ENCODE data around the gene KLHL6. TPM values are rescaled to one million over a fixed set of nuclear protein-coding genes. Genes with fewer than 3 reads are reported as not detected.

The KLHL6 gene
- total and polyA plus RNA-seq, 10 of the 15 experiments (the other 5 are each of a cell fraction or from before 2014, with no cell fraction given), result 4.0 to 91.8 (median 24.4) TPM

- Histone ChIP-seq H3K79me2 (ENCODE audit: control insufficient read depth, insufficient read depth, low read length) (no peaks in the 10 kb centered on the region), H3K27me3 (replicated peaks in 1 of 2; ENCODE audit: control insufficient read depth in 2 of 2, insufficient read depth in 2 of 2, low read length in 1 of 2) (no peaks in the 10 kb centered on the region), H3K4me2 (ENCODE audit: control insufficient read depth, insufficient read depth) (no peak overlapping the region), H3K36me3 (ENCODE audit: control insufficient read depth in 2 of 2, insufficient read depth in 2 of 2, low read length in 1 of 2) (no peaks in the 10 kb centered on the region), H3K27ac (ENCODE audit: control insufficient read depth, insufficient read depth) (no peak overlapping the region), H3K9me3 (replicated peaks; ENCODE audit: control insufficient read depth, insufficient read depth, low read length) (no peaks in the 10 kb centered on the region), H3K4me3 (no peak overlapping the region), H3K4me1 (ENCODE audit: control insufficient read depth, insufficient read depth, low read length) (no peaks in the 10 kb centered on the region), H3K9ac (ENCODE audit: control insufficient read depth, insufficient read depth, low read length) (no peak overlapping the region), H2AFZ (ENCODE audit: control insufficient read depth, low read depth, low read length) (no peak overlapping the region), H4K20me1 (ENCODE audit: control insufficient read depth, insufficient read depth) (no peaks in the 10 kb centered on the region)
- no peak for TF ChIP-seq YBX1 (IDR thresholded peaks at IDR 0.05)
- TF ChIP-seq MXI1 (IDR thresholded peaks at IDR 0.05; ENCODE audit: low read depth, low read length), result no peak
- TF ChIP-seq CEBPZ (IDR thresholded peaks at IDR 0.05; ENCODE audit: low read depth, low read length), result no peak
- no peak for TF ChIP-seq CHD2 (IDR thresholded peaks at IDR 0.05; ENCODE audit: borderline replicate concordance, low read depth, low read length)
- no peak for TF ChIP-seq IKZF2 (IDR thresholded peaks at IDR 0.05)
- 78% methylated on average over 6 of the region's 6 CpGs for WGBS (ENCODE audit: insufficient coverage, insufficient replicate concordance, low lambda C conversion rate, missing lambda C conversion rate)
- RAD21 ChIA-PET (ENCODE audit: unreplicated experiment), result interaction anchor here (1.0 to 1.6 kb wide), 4 partner anchors 57 to 95 kb away, joined by 3 to 6 read pairs (median 4); no protein-coding TSS in a partner anchor
- intact Hi-C loops (cut with micrococcal nuclease; ENCODE audit: unreplicated experiment), result no loop called here
- ATAC-seq (no peak), DNase-seq (ENCODE audit: low read depth, low spot score) (no peak), FAIRE-seq (no peak)
- POLR2A ChIA-PET, result interaction anchor here (0.8 to 1.5 kb wide), 5 partner anchors 10 to 78 kb away, joined by 3 to 8 read pairs (median 4); no protein-coding TSS in a partner anchor
- no TSS peak for BruUV-seq (replicated peaks)
- SMC1A ChIA-PET (ENCODE audit: uncharacterized antibody, unreplicated experiment), result interaction anchor here (0.7 to 1.8 kb wide), 14 partner anchors 9 to 210 kb away, joined by 3 to 7 read pairs (median 3); no protein-coding TSS in a partner anchor
- CTCF ChIA-PET, result interaction anchor here (1.0 to 1.6 kb wide), 5 partner anchors 30 to 110 kb away, joined by 3 to 4 read pairs (median 3); no protein-coding TSS in a partner anchor
- in situ Hi-C loops (cut with MboI), result no loop called here
Observed at GRCh38 chr3:183485093-183485492, 70.4 kb downstream of the KLHL6 start.
